Activated naive CD4-positive, alpha-beta T cell (primary cell): ENCODE measurements around the gene PADI2.

Experiments
- DNase-seq, 4 experiments: peaks; one replicate each; lab custom pipeline; 2025; lab: John Stamatoyannopoulos, UW

PADI2 gene

DNA sequence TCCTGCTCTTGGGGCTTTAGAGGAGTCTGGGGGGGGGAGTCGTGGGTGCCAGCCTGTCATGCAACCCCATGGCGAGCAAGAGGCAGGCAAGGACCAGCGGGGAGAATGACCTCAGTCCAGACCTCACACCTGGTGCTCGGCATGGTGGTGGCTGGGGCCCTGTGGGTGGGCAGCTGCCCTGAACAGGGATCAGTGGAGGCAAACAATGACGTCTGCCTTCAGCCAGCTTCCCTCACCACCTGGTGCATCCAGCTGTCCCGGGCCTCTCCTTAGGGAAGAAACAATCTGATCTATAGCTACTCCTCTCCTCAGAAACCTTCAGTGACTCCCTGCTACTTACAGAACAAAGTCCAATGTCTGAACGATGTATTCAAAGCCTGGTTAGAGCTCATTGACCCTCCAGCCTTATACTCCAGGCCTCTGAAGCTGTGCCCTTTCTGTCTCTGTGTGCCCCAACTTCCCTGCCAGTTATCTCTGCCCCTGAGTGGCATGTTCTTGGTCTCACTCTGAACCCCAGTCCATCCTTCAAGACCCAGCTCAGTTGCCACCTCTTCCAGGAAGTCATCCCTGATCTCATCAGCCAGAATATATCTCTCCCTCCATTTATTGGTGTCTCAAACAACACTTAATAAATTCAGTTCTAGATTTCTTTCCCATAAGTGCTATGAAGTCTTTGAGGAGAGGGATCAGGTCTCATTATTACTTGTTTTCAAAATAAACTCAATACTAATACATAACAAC, 6.6 kb downstream of the PADI2 start:
- no peak for DNase-seq

DNA sequence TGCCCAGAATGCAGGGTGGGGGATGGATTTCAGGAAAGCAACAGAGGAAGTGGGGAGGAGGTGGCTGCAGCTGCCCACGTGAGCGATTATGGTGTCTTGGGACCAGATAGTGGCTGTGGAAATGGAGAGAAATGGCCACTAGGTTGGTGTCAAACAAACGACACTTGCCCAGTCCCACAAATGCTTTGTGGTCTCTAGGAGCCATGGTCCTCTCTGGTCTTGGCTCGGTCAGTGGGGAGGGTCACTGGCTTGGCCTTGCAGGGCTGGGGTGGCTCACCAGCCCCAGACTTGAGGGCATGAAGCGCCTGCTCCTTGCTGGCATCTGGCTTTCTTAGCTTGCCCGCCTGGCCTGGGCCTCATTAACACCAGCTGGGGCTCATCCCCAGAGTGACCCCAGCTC, 7.2 kb downstream of the PADI2 start:
- no peak for DNase-seq

DNA sequence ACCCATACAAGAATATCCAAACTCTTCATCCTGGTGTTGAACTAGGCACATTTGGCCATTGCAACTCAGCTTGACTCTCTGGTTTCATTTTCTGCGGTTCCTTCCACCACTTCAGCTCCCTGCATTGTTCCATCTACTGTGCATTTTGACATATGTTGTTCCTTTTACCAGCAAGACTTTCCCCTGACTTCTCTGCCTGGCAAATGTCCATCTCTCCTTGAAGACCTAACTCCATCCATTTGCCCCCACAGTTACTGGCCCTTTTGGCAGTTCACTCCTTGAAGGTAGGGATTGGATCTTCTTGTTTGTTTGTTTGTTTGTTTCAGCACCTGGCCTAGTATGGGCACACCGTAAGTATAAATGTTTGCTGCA, 8.7 kb downstream of the PADI2 start:
- no peak for DNase-seq

DNA sequence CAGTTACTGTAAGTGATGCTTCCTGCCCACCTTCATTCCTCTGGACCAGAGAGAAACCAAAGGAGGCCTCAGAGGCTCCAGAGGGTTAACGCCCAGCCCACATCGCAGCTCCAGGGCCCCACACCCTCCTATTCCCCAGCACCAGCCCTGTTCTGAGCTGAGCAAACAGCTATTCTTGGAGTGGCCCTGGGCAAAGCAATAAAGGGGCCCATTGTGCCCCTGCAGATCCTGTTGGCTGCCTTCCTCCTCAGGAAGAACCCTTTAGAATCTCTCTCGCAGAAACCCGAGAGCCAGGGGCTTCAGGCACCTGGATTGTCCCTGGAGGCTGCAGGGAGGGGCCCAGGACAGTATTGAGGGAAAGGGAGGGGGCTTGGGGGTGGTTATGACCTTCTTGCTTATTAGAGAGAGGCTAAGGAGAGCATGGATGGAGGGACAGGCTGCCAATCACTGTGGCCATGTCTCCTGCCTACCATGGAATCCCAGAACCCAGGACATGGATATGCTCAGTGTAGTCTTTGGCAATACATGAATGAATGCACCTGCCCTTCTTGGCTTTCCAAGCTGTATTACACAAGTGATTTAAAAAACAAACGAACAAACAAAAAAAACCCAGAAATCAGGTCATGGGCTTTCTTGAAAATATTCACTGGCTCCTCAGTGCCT, 9.2 kb downstream of the PADI2 start:
- no peak for DNase-seq

DNA sequence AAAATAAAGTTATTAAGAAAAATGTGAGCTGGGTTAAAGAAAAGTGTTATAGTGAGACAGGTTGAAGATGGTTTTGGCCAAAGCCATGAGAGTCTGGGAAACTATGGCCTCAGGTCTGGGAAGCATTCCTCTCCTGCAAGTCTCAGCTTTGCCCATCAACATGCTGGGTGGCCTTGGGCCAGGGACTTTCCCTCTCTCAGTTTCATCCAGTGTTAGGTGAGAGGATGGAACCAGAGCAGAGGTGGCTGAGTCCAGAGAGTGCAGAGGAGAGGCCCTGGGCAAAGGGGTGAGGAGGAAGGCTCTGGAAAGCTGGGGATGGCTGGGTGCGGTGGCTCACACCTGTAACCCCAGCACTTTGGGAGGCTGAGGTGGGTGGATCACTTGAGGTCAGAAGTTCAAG, 10.5 kb downstream of the PADI2 start:
- no peak for DNase-seq

DNA sequence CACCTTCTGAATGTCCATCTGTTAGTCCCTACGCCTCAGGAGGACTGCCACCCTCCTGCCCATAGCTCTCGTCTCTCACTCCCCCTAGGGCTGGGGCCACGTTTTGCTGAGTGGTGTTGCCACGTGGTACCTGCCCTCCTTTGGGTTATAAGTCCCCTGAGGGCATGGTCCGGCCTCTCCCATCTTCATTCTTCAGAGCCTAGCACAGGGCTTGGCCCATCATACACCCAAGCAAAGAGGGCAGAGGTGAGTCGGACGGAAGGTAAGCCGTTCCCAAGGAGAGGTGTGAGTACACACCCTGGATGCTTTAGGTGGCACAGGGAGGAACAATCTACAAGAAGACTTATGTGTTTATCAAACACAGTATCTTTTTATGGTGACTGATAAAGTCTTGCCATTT, 10.9 kb downstream of the PADI2 start:
- no peak for DNase-seq

GRCh38 chr1:17104782-17105181, 14.5 kb downstream of the PADI2 start:
- no peak for DNase-seq

GRCh38 chr1:17102232-17102631, 17.0 kb downstream of the PADI2 start:
- DNase-seq: no peak

GRCh38 chr1:17101261-17101660, 18.0 kb downstream of the PADI2 start:
- DNase-seq: no peak

DNA sequence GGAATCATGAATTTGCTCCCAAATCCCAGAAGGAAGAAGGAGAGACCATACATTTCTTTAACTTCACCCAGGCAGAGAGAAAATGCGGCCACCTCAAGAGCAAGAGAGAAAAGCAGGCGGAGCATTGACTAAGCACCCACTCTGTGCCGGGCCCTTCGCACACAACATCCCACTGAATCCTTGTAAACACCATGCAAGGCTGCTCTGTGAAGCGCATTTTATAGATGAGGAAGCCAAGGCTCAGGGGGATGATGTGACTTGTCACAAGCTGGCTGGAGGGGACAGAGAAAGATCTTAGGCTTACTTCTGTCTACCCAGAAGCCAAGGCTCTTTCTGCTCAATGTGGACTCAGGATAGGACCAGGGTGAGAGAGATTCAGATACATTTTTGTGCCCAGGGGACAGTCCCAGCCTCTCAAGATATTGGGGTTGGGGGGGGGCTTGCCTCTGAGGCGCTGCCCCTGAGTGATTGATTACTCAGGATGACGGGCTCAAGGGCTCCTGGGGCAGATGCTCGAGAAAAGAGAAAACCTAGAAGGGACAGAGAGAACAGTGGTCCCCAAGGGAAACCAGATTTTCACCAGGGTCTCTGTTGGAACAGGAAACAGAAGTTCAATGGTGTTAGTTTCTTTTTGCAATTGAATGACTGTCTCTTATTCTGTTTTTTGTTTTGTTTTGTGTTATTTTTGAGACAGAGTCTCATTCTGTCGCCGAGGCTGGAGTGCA, 19.5 kb downstream of the PADI2 start:
- no peak for DNase-seq

DNA sequence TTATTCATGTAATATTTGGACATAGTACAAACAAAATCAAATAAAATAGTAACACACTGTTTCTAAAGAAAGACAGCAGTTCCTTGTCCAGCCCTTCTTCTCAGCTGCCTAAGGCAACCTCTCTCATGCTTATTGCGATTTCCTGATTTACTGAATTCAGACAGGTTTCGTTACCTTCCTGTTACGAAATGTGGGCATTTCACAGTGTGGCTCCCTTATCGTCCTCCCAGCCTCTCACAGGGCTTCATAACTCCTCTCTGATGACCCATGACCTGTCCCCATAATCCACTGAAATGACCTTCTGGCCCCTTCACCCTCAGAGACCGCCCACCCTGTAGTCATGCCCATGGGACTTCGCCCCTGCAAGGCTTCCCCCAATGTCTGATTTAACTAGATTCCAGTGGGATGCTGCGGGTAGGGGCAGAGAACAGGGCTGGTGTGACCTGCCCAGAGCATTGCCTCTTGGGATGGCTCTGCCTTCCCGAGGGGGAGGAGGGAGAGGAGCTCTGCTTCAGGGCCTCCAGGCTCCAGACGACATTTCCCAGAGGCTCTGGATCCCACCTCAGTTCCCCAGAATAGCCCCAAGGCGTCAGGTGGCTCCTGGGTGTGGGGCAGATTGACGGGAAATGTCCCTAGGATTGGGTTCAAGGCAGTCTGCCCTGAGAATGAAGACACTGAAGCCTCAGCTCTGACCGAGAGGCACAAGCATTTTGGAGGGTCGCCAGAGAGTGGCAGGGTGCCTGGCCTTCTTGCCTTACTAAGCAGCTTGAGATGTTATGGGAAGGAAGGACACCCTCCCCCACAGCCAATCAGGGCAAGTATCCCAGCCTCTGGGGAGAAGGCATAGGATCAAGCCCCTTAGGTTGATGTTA, 20.6 kb downstream of the PADI2 start:
- DNase-seq: no peak

GRCh38 chr1:17097787-17098186, 21.5 kb downstream of the PADI2 start:
- DNase-seq: no peak

GRCh38 chr1:17097147-17097546, 22.1 kb downstream of the PADI2 start:
- DNase-seq: no peak

DNA sequence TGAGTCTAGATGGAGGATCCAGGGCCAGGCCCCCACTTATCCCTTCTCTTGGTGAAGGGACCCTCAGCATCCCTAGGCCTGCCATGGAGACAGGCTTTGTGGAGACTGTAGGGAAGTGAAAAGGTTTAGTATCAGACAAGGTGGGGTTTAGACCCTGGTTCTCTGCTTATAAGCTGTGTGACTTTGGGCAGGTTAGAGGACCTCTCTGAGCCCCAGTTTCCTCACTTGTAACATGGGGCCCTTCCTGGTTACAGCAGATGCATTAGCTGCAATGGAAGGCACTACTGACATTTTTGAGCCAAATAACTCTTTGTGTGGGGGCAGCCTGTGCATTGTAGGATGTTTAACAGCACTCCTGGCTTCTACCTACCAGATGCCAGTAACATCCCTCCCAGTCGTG, 22.7 kb downstream of the PADI2 start:
- DNase-seq: no peak

DNA sequence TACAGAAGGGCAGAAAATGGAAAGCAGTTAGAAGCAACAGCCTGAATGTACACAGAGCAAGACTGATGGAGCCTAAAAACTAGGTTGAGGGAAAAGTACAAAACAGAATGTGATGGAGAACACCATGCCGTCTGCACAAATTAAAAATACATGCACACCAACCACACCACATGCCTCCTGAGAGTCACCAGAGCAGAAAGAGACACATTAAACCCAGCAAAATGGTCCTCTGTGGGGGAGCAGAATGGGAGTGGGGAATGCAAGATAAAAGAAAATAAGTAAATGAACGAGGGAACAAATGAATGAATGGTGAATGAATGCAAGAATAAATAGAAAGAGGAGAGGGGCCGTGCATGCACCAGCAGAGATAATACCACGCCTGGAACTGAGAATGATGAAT, 24.1 kb downstream of the PADI2 start:
- DNase-seq: no peak

DNA sequence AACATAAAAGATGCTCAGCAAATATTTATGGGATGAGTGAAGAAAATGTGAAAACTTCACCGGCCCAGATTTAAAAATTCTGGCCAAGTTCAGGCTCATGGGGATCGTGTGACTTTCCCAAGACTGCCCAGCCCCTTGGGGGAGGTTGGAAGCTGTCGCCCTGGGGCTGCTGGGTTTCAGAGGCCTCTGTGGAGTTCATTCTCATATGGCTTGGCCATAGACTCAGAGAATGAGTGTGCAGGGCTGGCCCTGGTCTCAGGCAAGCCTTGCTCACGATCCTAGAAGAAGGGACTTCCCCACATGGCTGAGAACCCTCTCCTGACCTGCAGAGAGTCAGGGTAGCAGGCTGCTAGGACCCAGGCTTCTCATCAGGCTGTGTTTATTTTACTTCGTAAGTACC, 24.6 kb downstream of the PADI2 start:
- no peak for DNase-seq

DNA sequence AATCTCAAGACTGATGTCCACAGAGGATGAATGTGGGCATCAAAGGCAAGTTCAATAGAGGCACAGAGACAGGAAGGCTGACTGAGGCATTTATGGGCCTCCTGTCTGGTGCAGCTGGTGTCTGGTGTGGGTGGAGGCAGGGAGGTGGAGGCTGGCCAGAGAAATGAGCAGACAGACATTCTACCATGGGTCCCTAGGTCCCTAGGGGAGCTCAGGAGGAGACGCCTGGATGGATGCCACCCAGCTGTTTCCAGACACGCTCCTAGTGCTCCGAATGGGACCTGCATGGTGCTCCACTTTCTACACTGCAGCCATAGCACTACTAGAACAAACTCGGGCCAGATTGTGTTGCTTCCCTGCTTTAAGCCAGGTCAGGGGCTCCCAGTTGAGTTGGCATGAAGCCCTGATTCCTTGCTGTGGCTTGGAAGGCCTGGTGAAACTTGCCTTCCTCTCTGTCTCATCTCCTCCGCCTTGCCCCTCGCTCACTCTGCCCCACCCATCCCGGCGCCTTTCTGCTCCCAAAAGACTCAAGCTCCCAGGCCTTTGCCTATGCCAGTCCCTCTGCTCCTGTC, 25.3 kb downstream of the PADI2 start:
- DNase-seq: no peak

- DNase-seq: no peak
Observed at GRCh38 chr1:17091252-17091651, 28.0 kb downstream of the PADI2 start.

DNA sequence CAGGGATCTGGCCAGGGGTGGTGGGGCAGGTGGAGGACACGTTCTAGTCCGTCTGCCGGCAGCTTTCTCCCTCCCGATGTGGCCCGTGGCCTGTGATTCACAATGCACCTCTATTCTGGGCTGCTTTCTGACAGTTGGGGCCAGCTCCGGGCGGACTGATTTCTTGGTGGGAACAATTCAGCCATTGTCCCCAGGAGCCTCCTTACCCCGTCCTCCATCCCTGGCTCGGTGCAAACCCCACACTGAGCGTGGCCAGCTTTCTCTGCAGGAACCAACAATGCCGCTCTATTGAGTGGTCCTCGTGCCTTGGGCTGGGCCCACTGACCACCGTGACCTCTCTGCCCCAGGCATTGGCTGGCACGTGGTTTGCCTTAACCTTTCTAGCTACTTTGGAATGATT, 29.7 kb downstream of the PADI2 start:
- no peak for DNase-seq

DNA sequence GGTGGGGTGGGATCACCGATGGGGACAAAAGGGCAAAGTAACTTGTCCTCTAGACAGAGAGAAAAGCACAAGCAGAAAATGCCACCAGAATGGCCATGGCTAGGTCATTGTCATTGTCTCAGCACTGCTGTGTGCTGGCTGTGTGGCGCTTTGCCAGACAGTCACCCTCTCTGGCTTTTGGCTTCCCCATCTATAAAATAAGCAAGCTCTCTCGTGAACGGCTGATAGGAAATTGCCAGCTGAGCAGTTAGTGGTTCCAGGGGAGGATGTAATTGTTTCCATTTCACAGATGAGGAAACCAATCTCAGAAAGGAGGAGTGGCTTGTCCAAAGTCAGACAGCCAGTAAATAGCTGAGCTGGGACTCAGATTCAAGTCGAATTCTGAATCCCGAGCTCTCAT, 32.5 kb downstream of the PADI2 start:
- no peak for DNase-seq

DNA sequence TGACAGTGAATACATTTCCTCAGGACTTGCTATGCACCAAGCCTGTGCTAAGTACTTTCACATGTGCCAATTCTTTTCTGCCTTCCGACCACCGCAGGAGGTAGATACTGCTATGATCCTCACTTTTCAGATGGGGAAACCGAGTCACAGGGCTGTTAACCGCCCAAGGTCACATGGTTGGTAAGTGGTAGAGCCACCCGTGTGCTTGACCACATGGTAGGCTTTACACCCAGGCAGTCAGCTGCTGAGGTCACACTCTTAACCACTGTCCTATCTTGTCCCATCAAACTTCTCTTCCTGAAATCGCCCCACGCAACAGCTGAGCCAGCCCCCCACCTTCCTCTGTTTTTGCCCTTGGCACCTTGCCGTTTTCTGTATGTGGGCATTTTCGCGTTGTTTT, 34.5 kb downstream of the PADI2 start:
- no peak for DNase-seq

- no peak for DNase-seq
Observed at GRCh38 chr1:17082761-17083160, 36.5 kb downstream of the PADI2 start.
